Astrocyte (in vitro differentiated cells and primary cell): ENCODE measurements around the gene RALGPS1. TPM values are rescaled to one million over a fixed set of nuclear protein-coding genes. Genes with fewer than 3 reads are reported as not detected.
"Not testable (repeated sequence)": the region's sequence is repeated elsewhere in the genome, so short reads cannot be mapped to it uniquely, and the experiment has no call there.

Experiments
- DNase-seq: peaks from one replicate; pipeline ENCODE4 v3.0.0-alpha.2; 2010; ENCODE audit warnings: low read depth
- FAIRE-seq: peaks from 2 replicates; lab custom pipeline; 2011; peaks lifted over from hg19 to GRCh38; lab: Jason Lieb, UNC
- H2AFZ ChIP-seq: 2 replicates; pipeline ENCODE4 v1.6.0; 2012; ENCODE audit warnings: low read depth, low read length, inconsistent platforms
- H3K27ac ChIP-seq: 2 replicates; pipeline ENCODE4 v1.5.1; 2011; ENCODE audit warnings: low read depth, low read length, inconsistent platforms
- H3K27me3 ChIP-seq: 2 replicates; pipeline ENCODE4 v1.6.0; 2011; ENCODE audit warnings: low read length, inconsistent platforms; ENCODE audit not compliant: insufficient read depth
- H3K36me3 ChIP-seq: 2 replicates; pipeline ENCODE4 v1.5.1; 2011; ENCODE audit warnings: low read length, inconsistent platforms; ENCODE audit not compliant: insufficient read depth
- H3K4me1 ChIP-seq: 2 replicates; pipeline ENCODE4 v1.5.1; 2011; ENCODE audit warnings: low read length, inconsistent platforms; ENCODE audit not compliant: insufficient read depth
- H3K4me2 ChIP-seq: 2 replicates; pipeline ENCODE4 v1.6.0; 2012; ENCODE audit warnings: low read length, inconsistent platforms
- H3K4me3 ChIP-seq: 2 replicates; pipeline ENCODE4 v1.5.1; 2011; ENCODE audit warnings: low read depth, mild to moderate bottlenecking, low read length, inconsistent platforms; ENCODE audit not compliant: insufficient read depth
- H3K79me2 ChIP-seq: 2 replicates; pipeline ENCODE4 v1.6.0; 2012; ENCODE audit warnings: mild to moderate bottlenecking, low read length, inconsistent platforms; ENCODE audit not compliant: insufficient read depth
- H3K9ac ChIP-seq: 2 replicates; pipeline ENCODE4 v1.6.0; 2012; ENCODE audit warnings: mild to moderate bottlenecking, low read length, inconsistent platforms
- H3K9me3 ChIP-seq: 2 replicates; pipeline ENCODE4 v1.5.1; 2012; ENCODE audit warnings: low read depth, mild to moderate bottlenecking, low read length, inconsistent platforms; ENCODE audit not compliant: insufficient read depth
- H4K20me1 ChIP-seq: 2 replicates; pipeline ENCODE4 v1.6.0; 2012; ENCODE audit warnings: low read length, inconsistent platforms; ENCODE audit not compliant: insufficient read depth
- H3K27ac Mint-ChIP-seq: one replicate; pipeline ENCODE4 v1.8.0; 2021; ENCODE audit warnings: mild to moderate bottlenecking, mixed read lengths; ENCODE audit not compliant: unreplicated experiment
- H3K27me3 Mint-ChIP-seq: one replicate; pipeline ENCODE4 v1.8.0; 2021; ENCODE audit warnings: low read depth, mixed read lengths; ENCODE audit not compliant: unreplicated experiment
- H3K36me3 Mint-ChIP-seq: one replicate; pipeline ENCODE4 v1.8.0; 2021; ENCODE audit warnings: low read depth, mixed read lengths; ENCODE audit not compliant: unreplicated experiment
- H3K4me1 Mint-ChIP-seq: one replicate; pipeline ENCODE4 v1.8.0; 2021; ENCODE audit warnings: low read depth, mixed read lengths; ENCODE audit not compliant: unreplicated experiment
- H3K4me3 Mint-ChIP-seq: one replicate; pipeline ENCODE4 v1.8.0; 2021; ENCODE audit warnings: mild to moderate bottlenecking, moderate library complexity, mixed read lengths; ENCODE audit not compliant: unreplicated experiment
- H3K9me3 Mint-ChIP-seq: one replicate; pipeline ENCODE4 v1.8.0; 2021; ENCODE audit warnings: mild to moderate bottlenecking, mixed read lengths; ENCODE audit not compliant: unreplicated experiment
- EZH2 ChIP-seq: IDR thresholded peaks from 2 replicates; pipeline ENCODE4 v1.6.1; 2012; ENCODE audit warnings: mild to moderate bottlenecking, low read length, inconsistent platforms; ENCODE audit not compliant: insufficient read depth
- total RNA-seq: library from RNA; stranded (reverse); gene quantifications from 2 replicates; pipeline ENCODE4 v1.2.1, GENCODE V29; 2021
- TF ChIP-seq, protein P1 (sequence below): IDR thresholded peaks from 2 replicates; pipeline ENCODE4 v1.5.1; 2011; ENCODE audit warnings: low read depth, mild to moderate bottlenecking, inconsistent platforms, low read length, moderate library complexity; ENCODE audit not compliant: insufficient read depth

RALGPS1 gene
- total RNA-seq, 1 donor from 2014 or later = 2.8 TPM

DNA sequence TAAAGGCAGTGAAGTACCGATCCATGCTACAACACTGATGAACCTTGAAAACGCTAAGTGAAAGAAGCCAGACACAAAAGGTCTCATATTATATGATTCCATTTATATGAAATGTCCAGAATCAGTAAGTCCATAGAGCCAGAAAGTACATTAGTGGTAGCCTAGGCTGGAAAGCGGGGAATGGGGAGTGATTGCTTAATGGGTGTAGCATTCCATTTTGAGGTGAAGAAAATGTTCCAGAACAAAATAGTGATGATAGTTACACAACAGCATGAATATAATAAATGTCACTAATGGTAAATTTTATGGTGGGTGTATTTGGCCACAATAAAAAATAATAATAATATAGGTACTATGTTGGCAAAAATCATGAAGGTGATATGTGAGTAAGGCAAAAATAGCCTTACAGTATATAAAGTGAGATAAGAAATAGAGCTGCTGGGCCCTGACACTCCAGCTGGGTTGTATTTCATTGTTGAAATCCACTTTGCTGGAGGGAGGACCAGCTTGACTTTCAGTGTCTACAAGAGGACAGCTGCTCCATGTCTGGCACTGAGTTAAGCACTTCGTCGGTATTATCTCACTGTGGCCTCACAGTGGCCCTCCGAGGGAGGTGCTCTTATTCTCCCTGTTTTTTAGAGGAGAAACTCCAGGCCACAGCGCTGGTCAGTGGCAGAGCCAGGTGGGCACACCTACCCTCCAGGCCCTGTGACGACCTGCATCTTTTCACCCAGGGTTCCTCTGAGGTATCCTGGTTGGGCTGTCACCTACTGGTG, 230.3 kb downstream of the RALGPS1 start:
- Histone ChIP-seq H4K20me1 (no peaks in the 10 kb centered on the region), H3K4me2 (no peak overlapping the region), H3K9ac (no peak overlapping the region), H3K36me3 (no peaks in the 10 kb centered on the region), H3K4me3 (no peak overlapping the region), H3K27ac (no peak overlapping the region), H3K27me3 (peaks cover 3% of the 10 kb centered on the region), H3K9me3 (no peaks in the 10 kb centered on the region), H3K79me2 (no peaks in the 10 kb centered on the region), H3K4me1 (no peaks in the 10 kb centered on the region), H2AFZ (no peak overlapping the region)
- Mint-ChIP-seq H3K27ac (no peak overlapping the region), H3K9me3 (peaks cover 5% of the 10 kb centered on the region), H3K4me1 (peaks cover 16% of the 10 kb centered on the region), H3K27me3 (peaks cover 9% of the 10 kb centered on the region), H3K36me3 (no peaks in the 10 kb centered on the region), H3K4me3 (no peak overlapping the region)
- FAIRE-seq = no peak
- TF ChIP-seq, protein P1, sequence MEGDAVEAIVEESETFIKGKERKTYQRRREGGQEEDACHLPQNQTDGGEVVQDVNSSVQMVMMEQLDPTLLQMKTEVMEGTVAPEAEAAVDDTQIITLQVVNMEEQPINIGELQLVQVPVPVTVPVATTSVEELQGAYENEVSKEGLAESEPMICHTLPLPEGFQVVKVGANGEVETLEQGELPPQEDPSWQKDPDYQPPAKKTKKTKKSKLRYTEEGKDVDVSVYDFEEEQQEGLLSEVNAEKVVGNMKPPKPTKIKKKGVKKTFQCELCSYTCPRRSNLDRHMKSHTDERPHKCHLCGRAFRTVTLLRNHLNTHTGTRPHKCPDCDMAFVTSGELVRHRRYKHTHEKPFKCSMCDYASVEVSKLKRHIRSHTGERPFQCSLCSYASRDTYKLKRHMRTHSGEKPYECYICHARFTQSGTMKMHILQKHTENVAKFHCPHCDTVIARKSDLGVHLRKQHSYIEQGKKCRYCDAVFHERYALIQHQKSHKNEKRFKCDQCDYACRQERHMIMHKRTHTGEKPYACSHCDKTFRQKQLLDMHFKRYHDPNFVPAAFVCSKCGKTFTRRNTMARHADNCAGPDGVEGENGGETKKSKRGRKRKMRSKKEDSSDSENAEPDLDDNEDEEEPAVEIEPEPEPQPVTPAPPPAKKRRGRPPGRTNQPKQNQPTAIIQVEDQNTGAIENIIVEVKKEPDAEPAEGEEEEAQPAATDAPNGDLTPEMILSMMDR = no peak
- TF ChIP-seq EZH2 = no peak
- no peak for DNase-seq

GRCh38 chr9:127146841-127147240, 232.3 kb downstream of the RALGPS1 start:
- not testable (repeated sequence) for H3K4me3 ChIP-seq, FAIRE-seq, H3K9ac ChIP-seq, H3K79me2 ChIP-seq, H3K4me2 ChIP-seq, H3K9me3 ChIP-seq, H3K4me1 ChIP-seq, H3K27ac ChIP-seq, H3K36me3 ChIP-seq, H3K9me3 Mint-ChIP-seq, H3K27me3 Mint-ChIP-seq, H3K27me3 ChIP-seq, H3K27ac Mint-ChIP-seq, H4K20me1 ChIP-seq, H3K4me3 Mint-ChIP-seq, H3K36me3 Mint-ChIP-seq, H2AFZ ChIP-seq
- DNase-seq = peak; percentile 63
- peaks cover 22% of the 10 kb centered on the region for H3K4me1 Mint-ChIP-seq

- H4K20me1 ChIP-seq = no peaks in the 10 kb centered on the region
- H3K4me2 ChIP-seq = no peak overlapping the region
- H2AFZ ChIP-seq = no peak overlapping the region
- H3K9ac ChIP-seq = no peak overlapping the region
- no peaks in the 10 kb centered on the region for H3K4me1 ChIP-seq
- Mint-ChIP-seq H3K4me1 (peaks cover 22% of the 10 kb centered on the region), H3K9me3 (peaks cover 5% of the 10 kb centered on the region), H3K4me3 (no peak overlapping the region), H3K36me3 (no peaks in the 10 kb centered on the region), H3K27me3 (peaks cover 7% of the 10 kb centered on the region), H3K27ac (no peak overlapping the region)
- no peaks in the 10 kb centered on the region for H3K79me2 ChIP-seq
- no peak overlapping the region for H3K4me3 ChIP-seq
- H3K9me3 ChIP-seq = no peaks in the 10 kb centered on the region
- H3K36me3 ChIP-seq = no peaks in the 10 kb centered on the region
- H3K27ac ChIP-seq = no peak overlapping the region
- DNase-seq (no peak), FAIRE-seq (no peak)
- TF ChIP-seq EZH2 = no peak
- TF ChIP-seq, protein P1 = no peak
- peaks cover 3% of the 10 kb centered on the region for H3K27me3 ChIP-seq
Observed at GRCh38 chr9:127147251-127147650, 232.7 kb downstream of the RALGPS1 start.
